ENCODE data around the gene KRTAP5-8. TPM values are rescaled to one million over a fixed set of nuclear protein-coding genes. Genes with fewer than 3 reads are reported as not detected.

The KRTAP5-8 gene
- total RNA-seq, 1 experiment from 2014 or later: not detected

GRCh38 chr11:71498091-71498490 is 39.7 kb upstream of the KRTAP5-8 start:
- Histone ChIP-seq H3F3A (ENCODE audit: low read length, unreplicated experiment) (no peaks in the 10 kb centered on the region), H2AFZ (ENCODE audit: low read length) (no peak overlapping the region), H3K9me2 (replicated peaks; ENCODE audit: low read length) (no peaks in the 10 kb centered on the region), H3K27ac (ENCODE audit: low read length) (no peak overlapping the region), H3K4me1 (ENCODE audit: insufficient read depth, low read length) (peaks cover 16% of the 10 kb centered on the region; the same call in 1 of the 2 replicates), H3K9me3 (ENCODE audit: low read length) (no peaks in the 10 kb centered on the region), H4K20me1 (ENCODE audit: low read length) (no peaks in the 10 kb centered on the region), H3K36me3 (ENCODE audit: low read depth, low read length) (peaks cover 36% of the 10 kb centered on the region), H3K27me3 (ENCODE audit: low read length) (no peaks in the 10 kb centered on the region), H3K9ac (ENCODE audit: low read length) (no peak overlapping the region), H3K4me2 (ENCODE audit: low read length) (no peak overlapping the region), H3K4me3 (ENCODE audit: low read length) (no peak overlapping the region), H3K79me2 (ENCODE audit: low read length) (no peaks in the 10 kb centered on the region)
- TF ChIP-seq EZH2phosphoT487 (IDR thresholded peaks at IDR 0.05; ENCODE audit: borderline replicate concordance, low read length): no peak
- no peak for TF ChIP-seq CTCF (conservative IDR thresholded peaks at IDR 0.05; ENCODE audit: low read depth, low read length)
- TF ChIP-seq EZH2 (IDR thresholded peaks at IDR 0.05; ENCODE audit: low read length, unreplicated experiment): no peak
- intact Hi-C loops (cut with micrococcal nuclease): no loop called here
- CTCF ChIA-PET: interaction anchor here (0.6 kb wide), 1 partner anchor 82 kb away, joined by 10 read pairs; no protein-coding TSS in a partner anchor
- POLR2A ChIA-PET (ENCODE audit: unreplicated experiment): no interaction called here
- DNase-seq (no peak), ATAC-seq (no peak)
- no TSS peak for BruUV-seq (replicated peaks)

GRCh38 chr11:71499125-71499524 is 38.7 kb upstream of the KRTAP5-8 start:
- Histone ChIP-seq H2AFZ (ENCODE audit: low read length) (no peak overlapping the region), H3K9ac (ENCODE audit: low read length) (no peak overlapping the region), H3K79me2 (ENCODE audit: low read length) (no peaks in the 10 kb centered on the region), H3K4me2 (ENCODE audit: low read length) (no peak overlapping the region), H3K9me3 (ENCODE audit: low read length) (no peaks in the 10 kb centered on the region), H3K27ac (ENCODE audit: low read length) (0 out of 2 replicates have a peak overlapping the region, but pooled peaks have one; percentile 7), H3K36me3 (ENCODE audit: low read depth, low read length) (peaks cover 34% of the 10 kb centered on the region), H3K4me3 (ENCODE audit: low read length) (no peak overlapping the region), H4K20me1 (ENCODE audit: low read length) (no peaks in the 10 kb centered on the region), H3K9me2 (replicated peaks; ENCODE audit: low read length) (no peaks in the 10 kb centered on the region), H3K27me3 (ENCODE audit: low read length) (no peaks in the 10 kb centered on the region), H3F3A (ENCODE audit: low read length, unreplicated experiment) (no peaks in the 10 kb centered on the region), H3K4me1 (ENCODE audit: insufficient read depth, low read length) (peaks cover 16% of the 10 kb centered on the region; the same call in 1 of the 2 replicates)
- TF ChIP-seq EZH2phosphoT487 (IDR thresholded peaks at IDR 0.05; ENCODE audit: borderline replicate concordance, low read length) (no peak), EZH2 (IDR thresholded peaks at IDR 0.05; ENCODE audit: low read length, unreplicated experiment) (no peak), CTCF (conservative IDR thresholded peaks at IDR 0.05; ENCODE audit: low read depth, low read length) (no peak)
- intact Hi-C loops (cut with micrococcal nuclease): no loop called here
- POLR2A ChIA-PET (ENCODE audit: unreplicated experiment): no interaction called here
- BruUV-seq (replicated peaks): no TSS peak
- ATAC-seq (no peak), DNase-seq (no peak)
- CTCF ChIA-PET: no interaction called here

- Histone ChIP-seq H3K27ac (ENCODE audit: low read length) (0 out of 2 replicates have a peak overlapping the region, but pooled peaks have one; percentile 7), H3F3A (ENCODE audit: low read length, unreplicated experiment) (no peaks in the 10 kb centered on the region), H3K27me3 (ENCODE audit: low read length) (no peaks in the 10 kb centered on the region), H3K4me1 (ENCODE audit: insufficient read depth, low read length) (peaks cover 16% of the 10 kb centered on the region; the same call in 1 of the 2 replicates), H3K9ac (ENCODE audit: low read length) (no peak overlapping the region), H3K4me3 (ENCODE audit: low read length) (no peak overlapping the region), H3K4me2 (ENCODE audit: low read length) (no peak overlapping the region), H3K79me2 (ENCODE audit: low read length) (no peaks in the 10 kb centered on the region), H4K20me1 (ENCODE audit: low read length) (no peaks in the 10 kb centered on the region), H3K9me3 (ENCODE audit: low read length) (no peaks in the 10 kb centered on the region), H3K9me2 (replicated peaks; ENCODE audit: low read length) (no peaks in the 10 kb centered on the region), H3K36me3 (ENCODE audit: low read depth, low read length) (peaks cover 31% of the 10 kb centered on the region), H2AFZ (ENCODE audit: low read length) (no peak overlapping the region)
- ChIA-PET CTCF (no interaction called here), POLR2A (ENCODE audit: unreplicated experiment) (no interaction called here)
- ATAC-seq (peak; percentile 97), DNase-seq (peak; percentile 64)
- no peak for TF ChIP-seq EZH2phosphoT487 (IDR thresholded peaks at IDR 0.05; ENCODE audit: borderline replicate concordance, low read length)
- no peak for TF ChIP-seq CTCF (conservative IDR thresholded peaks at IDR 0.05; ENCODE audit: low read depth, low read length)
- TF ChIP-seq EZH2 (IDR thresholded peaks at IDR 0.05; ENCODE audit: low read length, unreplicated experiment): no peak
- intact Hi-C loops (cut with micrococcal nuclease): no loop called here
- BruUV-seq (replicated peaks): no TSS peak
These were observed 38.3 kb upstream of the KRTAP5-8 start for GRCh38 chr11:71499546-71499945.
